SK-N-SH (cell line): Measurements from ENCODE around the gene KEAP1.

Experiments
- EP300 ChIP-seq, 2 experiments: IDR thresholded peaks; 2 replicates each; pipeline versions ENCODE4 v1.4.0 to v1.6.1; 2012; ENCODE audit warnings: borderline replicate concordance in 1 of 2, low read depth in 1 of 2, low read length in 1 of 2
- FOXM1 ChIP-seq: IDR thresholded peaks from 2 replicates; pipeline ENCODE4 v1.4.0; 2012; ENCODE audit warnings: low read depth, mild to moderate bottlenecking
- TF ChIP-seq, protein P1 (sequence below): fragments of 200-600 bp; sonication (generic); IDR thresholded peaks from 2 replicates; pipeline ENCODE4 v1.6.1; 2017; ENCODE audit warnings: antibody characterized with exemption, mild to moderate bottlenecking, moderate library complexity

DNA sequence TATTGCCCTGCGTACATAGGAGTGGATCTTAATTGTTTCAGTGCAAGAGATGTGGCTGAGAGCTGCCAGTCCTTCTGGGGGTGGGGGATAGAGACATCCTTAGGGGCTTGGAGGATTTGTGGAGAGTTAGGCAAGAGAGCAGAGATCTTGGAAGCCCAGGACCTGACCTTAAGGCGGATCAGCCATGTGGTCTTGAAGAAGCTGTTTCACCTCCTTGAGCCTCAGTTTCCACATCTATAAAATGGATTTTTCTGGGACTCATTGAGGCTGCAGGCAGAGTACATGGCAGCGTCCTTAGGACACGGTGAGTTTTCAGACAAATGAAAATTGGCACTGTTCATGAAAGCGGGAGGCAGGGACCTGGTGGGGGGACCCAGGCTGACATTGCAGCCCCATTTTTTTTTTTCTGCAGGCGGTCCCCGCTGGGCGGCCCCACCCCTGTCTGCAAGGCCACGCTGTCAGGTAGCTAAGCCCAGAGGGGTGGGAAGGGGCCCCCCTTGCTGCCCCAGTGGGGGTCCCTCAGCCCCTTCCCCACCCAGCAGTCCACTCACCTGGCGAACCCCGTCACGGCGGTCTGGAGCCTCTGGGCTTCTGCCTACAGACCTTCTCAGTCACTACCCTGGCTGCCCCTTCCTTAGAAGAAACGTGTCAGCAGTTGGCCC is 52.8 kb downstream of the KEAP1 start:
- TF ChIP-seq EP300 (IDR thresholded peaks at IDR 0.05; ENCODE audit: borderline replicate concordance in 1 of 2, low read depth in 1 of 2, low read length in 1 of 2) (no peak), FOXM1 (no peak)
- TF ChIP-seq, protein P1, sequence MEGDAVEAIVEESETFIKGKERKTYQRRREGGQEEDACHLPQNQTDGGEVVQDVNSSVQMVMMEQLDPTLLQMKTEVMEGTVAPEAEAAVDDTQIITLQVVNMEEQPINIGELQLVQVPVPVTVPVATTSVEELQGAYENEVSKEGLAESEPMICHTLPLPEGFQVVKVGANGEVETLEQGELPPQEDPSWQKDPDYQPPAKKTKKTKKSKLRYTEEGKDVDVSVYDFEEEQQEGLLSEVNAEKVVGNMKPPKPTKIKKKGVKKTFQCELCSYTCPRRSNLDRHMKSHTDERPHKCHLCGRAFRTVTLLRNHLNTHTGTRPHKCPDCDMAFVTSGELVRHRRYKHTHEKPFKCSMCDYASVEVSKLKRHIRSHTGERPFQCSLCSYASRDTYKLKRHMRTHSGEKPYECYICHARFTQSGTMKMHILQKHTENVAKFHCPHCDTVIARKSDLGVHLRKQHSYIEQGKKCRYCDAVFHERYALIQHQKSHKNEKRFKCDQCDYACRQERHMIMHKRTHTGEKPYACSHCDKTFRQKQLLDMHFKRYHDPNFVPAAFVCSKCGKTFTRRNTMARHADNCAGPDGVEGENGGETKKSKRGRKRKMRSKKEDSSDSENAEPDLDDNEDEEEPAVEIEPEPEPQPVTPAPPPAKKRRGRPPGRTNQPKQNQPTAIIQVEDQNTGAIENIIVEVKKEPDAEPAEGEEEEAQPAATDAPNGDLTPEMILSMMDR: no peak
